Measurements from ENCODE around the gene SURF1.

- TF ChIP-seq CTCF (IDR thresholded peaks at IDR 0.05) (no peak), POLR2A (IDR thresholded peaks at IDR 0.05) (no peak), EP300 (IDR thresholded peaks at IDR 0.05) (no peak)
Observed at GRCh38 chr9:133346021-133346785, 10.1 kb downstream of the SURF1 start.

Measured in gastroesophageal sphincter (tissue), 3 donors.